Activated T-helper 1 cell treated with anti-CD3 and anti-CD28 coated beads, Interleukin-12 subunit alpha, Interleukin-12 subunit beta, Interleukin-2, Interleukin-4 antibody, amounts not matched to agents 30 ng/mL and 10 ng/mL and 1 ng/mL, durations not matched to agents 14 hours and 24 hours and 36 hours (primary cell): ENCODE measurements around the gene SHANK1. TPM values are rescaled to one million over a fixed set of nuclear protein-coding genes. Genes with fewer than 3 reads are reported as not detected.
A peak's percentile ranks its signal among the peaks of the same experiment; 100 is the strongest.
"Not testable (repeated sequence)": the region's sequence is repeated elsewhere in the genome, so short reads cannot be mapped to it uniquely, and the experiment has no call there.

Experiments used
- DNase-seq: peaks from one replicate; pipeline ENCODE4 v3.0.0; 2021; ENCODE audit warnings: low spot score
- H3K27ac Mint-ChIP-seq: one replicate; pipeline ENCODE4 v1.8.0; 2021; ENCODE audit warnings: mild to moderate bottlenecking, mixed read lengths
- H3K27me3 Mint-ChIP-seq: one replicate; pipeline ENCODE4 v1.8.0; 2022; ENCODE audit warnings: mild to moderate bottlenecking, moderate library complexity, mixed read lengths; ENCODE audit not compliant: insufficient read depth
- H3K36me3 Mint-ChIP-seq: one replicate; pipeline ENCODE4 v1.8.0; 2021; ENCODE audit warnings: low read depth, mixed read lengths
- H3K4me1 Mint-ChIP-seq: one replicate; pipeline ENCODE4 v1.8.0; 2021; ENCODE audit warnings: low read depth, mixed read lengths
- H3K4me3 Mint-ChIP-seq: one replicate; pipeline ENCODE4 v1.8.0; 2021; ENCODE audit warnings: mild to moderate bottlenecking, moderate library complexity, mixed read lengths
- H3K9me3 Mint-ChIP-seq: one replicate; pipeline ENCODE4 v1.8.0; 2021; ENCODE audit warnings: mixed read lengths
- intact Hi-C: fragments of 100-400 bp; cut with micrococcal nuclease; formaldehyde crosslinking; loops from one replicate; pipeline ENCODE4 v1.15.1; 2024
- total RNA-seq: library from RNA; stranded (reverse); gene quantifications from 2 replicates; pipeline ENCODE4 v1.2.3, GENCODE V29; 2022

Gene SHANK1
- total RNA-seq, 1 donor from 2014 or later: not detected

- DNase-seq, H3K4me3 Mint-ChIP-seq, H3K4me1 Mint-ChIP-seq, H3K27ac Mint-ChIP-seq, H3K36me3 Mint-ChIP-seq, H3K27me3 Mint-ChIP-seq, H3K9me3 Mint-ChIP-seq, intact Hi-C loops: not testable (repeated sequence)
Observed at GRCh38 chr19:50747141-50747540, 27.5 kb upstream of the SHANK1 start.

GRCh38 chr19:50745221-50745620, 25.6 kb upstream of the SHANK1 start:
- Mint-ChIP-seq H3K27me3 (peaks cover 4% of the 10 kb centered on the region), H3K36me3 (no peaks in the 10 kb centered on the region), H3K27ac (no peak overlapping the region), H3K4me3 (no peak overlapping the region), H3K4me1 (no peaks in the 10 kb centered on the region), H3K9me3 (no peaks in the 10 kb centered on the region)
- intact Hi-C loops: no loop called here
- no peak for DNase-seq

GRCh38 chr19:50743537-50743936, 23.9 kb upstream of the SHANK1 start:
- H3K27me3 Mint-ChIP-seq: peaks cover 8% of the 10 kb centered on the region
- H3K36me3 Mint-ChIP-seq: no peaks in the 10 kb centered on the region
- H3K4me1 Mint-ChIP-seq: no peaks in the 10 kb centered on the region
- no peak for DNase-seq
- intact Hi-C loops: no loop called here
- no peaks in the 10 kb centered on the region for H3K9me3 Mint-ChIP-seq
- no peak overlapping the region for H3K27ac Mint-ChIP-seq
- no peak overlapping the region for H3K4me3 Mint-ChIP-seq

GRCh38 chr19:50741179-50741933, 21.8 kb upstream of the SHANK1 start:
- Mint-ChIP-seq H3K27me3 (peaks cover 10% of the 10 kb centered on the region), H3K27ac (no peak overlapping the region), H3K4me1 (no peaks in the 10 kb centered on the region), H3K36me3 (no peaks in the 10 kb centered on the region), H3K4me3 (no peak overlapping the region), H3K9me3 (no peaks in the 10 kb centered on the region)
- DNase-seq: no peak
- intact Hi-C loops: no loop called here

GRCh38 chr19:50739914-50740426, 20.4 kb upstream of the SHANK1 start:
- H3K36me3 Mint-ChIP-seq: no peaks in the 10 kb centered on the region
- peaks cover 10% of the 10 kb centered on the region for H3K27me3 Mint-ChIP-seq
- no peak for DNase-seq
- intact Hi-C loops: no loop called here
- H3K27ac Mint-ChIP-seq: no peak overlapping the region
- no peaks in the 10 kb centered on the region for H3K4me1 Mint-ChIP-seq
- H3K9me3 Mint-ChIP-seq: no peaks in the 10 kb centered on the region
- H3K4me3 Mint-ChIP-seq: no peak overlapping the region

- H3K4me1 Mint-ChIP-seq: no peaks in the 10 kb centered on the region
- intact Hi-C loops: no loop called here
- no peak overlapping the region for H3K4me3 Mint-ChIP-seq
- DNase-seq: no peak
- H3K9me3 Mint-ChIP-seq: no peaks in the 10 kb centered on the region
- H3K36me3 Mint-ChIP-seq: no peaks in the 10 kb centered on the region
- H3K27me3 Mint-ChIP-seq: peaks cover 10% of the 10 kb centered on the region
- no peak overlapping the region for H3K27ac Mint-ChIP-seq
Observed at GRCh38 chr19:50739132-50739913, 19.7 kb upstream of the SHANK1 start.

GRCh38 chr19:50736338-50736737, 16.7 kb upstream of the SHANK1 start:
- H3K4me3 Mint-ChIP-seq: no peak overlapping the region
- intact Hi-C loops: no loop called here
- no peak overlapping the region for H3K27ac Mint-ChIP-seq
- no peaks in the 10 kb centered on the region for H3K36me3 Mint-ChIP-seq
- no peaks in the 10 kb centered on the region for H3K4me1 Mint-ChIP-seq
- DNase-seq: no peak
- no peaks in the 10 kb centered on the region for H3K9me3 Mint-ChIP-seq
- H3K27me3 Mint-ChIP-seq: peaks cover 11% of the 10 kb centered on the region

GRCh38 chr19:50735869-50736268, 16.3 kb upstream of the SHANK1 start:
- Mint-ChIP-seq H3K27ac (no peak overlapping the region), H3K4me3 (no peak overlapping the region), H3K36me3 (no peaks in the 10 kb centered on the region), H3K4me1 (no peaks in the 10 kb centered on the region), H3K27me3 (peaks cover 9% of the 10 kb centered on the region), H3K9me3 (no peaks in the 10 kb centered on the region)
- intact Hi-C loops: no loop called here
- no peak for DNase-seq

- no peaks in the 10 kb centered on the region for H3K36me3 Mint-ChIP-seq
- H3K4me3 Mint-ChIP-seq: no peak overlapping the region
- no peak for DNase-seq
- H3K27me3 Mint-ChIP-seq: peaks cover 4% of the 10 kb centered on the region
- no peak overlapping the region for H3K27ac Mint-ChIP-seq
- intact Hi-C loops: loop anchor here (5.0 kb wide), 1 partner anchor 377 kb away; the partner anchor contains the start of gene CTU1
- no peaks in the 10 kb centered on the region for H3K9me3 Mint-ChIP-seq
- H3K4me1 Mint-ChIP-seq: no peaks in the 10 kb centered on the region
Observed at GRCh38 chr19:50729894-50730293, 10.3 kb upstream of the SHANK1 start.

- peak overlapping the region; percentile 78 for H3K27ac Mint-ChIP-seq
- H3K4me3 Mint-ChIP-seq: peak overlapping the region; percentile 54
- no peaks in the 10 kb centered on the region for H3K9me3 Mint-ChIP-seq
- H3K36me3 Mint-ChIP-seq: no peaks in the 10 kb centered on the region
- DNase-seq: peak; percentile 73
- H3K4me1 Mint-ChIP-seq: no peaks in the 10 kb centered on the region
- intact Hi-C loops: loop anchor here (5.0 kb wide), 1 partner anchor 379 kb away; the partner anchor contains the start of gene CTU1
- H3K27me3 Mint-ChIP-seq: peaks cover 15% of the 10 kb centered on the region
Observed at GRCh38 chr19:50728084-50728737, 8.6 kb upstream of the SHANK1 start.

GRCh38 chr19:50725911-50726230, 6.3 kb upstream of the SHANK1 start:
- DNase-seq: no peak
- Mint-ChIP-seq H3K27ac (no peak overlapping the region), H3K9me3 (no peaks in the 10 kb centered on the region), H3K36me3 (no peaks in the 10 kb centered on the region), H3K4me1 (no peaks in the 10 kb centered on the region), H3K27me3 (peaks cover 29% of the 10 kb centered on the region), H3K4me3 (peak overlapping the region; percentile 85)
- intact Hi-C loops: loop anchor here (1.0 to 5.0 kb wide), 5 partner anchors 79 to 397 kb away; partner anchors contain the start of genes CTU1, JOSD2, KCNC3 and POLD1

- H3K4me3 Mint-ChIP-seq: peak overlapping the region; percentile 85
- H3K36me3 Mint-ChIP-seq: no peaks in the 10 kb centered on the region
- DNase-seq: no peak
- intact Hi-C loops: loop anchor here (1.0 to 5.0 kb wide), 5 partner anchors 80 to 396 kb away; partner anchors contain the start of genes CTU1, JOSD2, KCNC3 and POLD1
- no peaks in the 10 kb centered on the region for H3K4me1 Mint-ChIP-seq
- peaks cover 33% of the 10 kb centered on the region for H3K27me3 Mint-ChIP-seq
- peak overlapping the region; percentile 78 for H3K27ac Mint-ChIP-seq
- no peaks in the 10 kb centered on the region for H3K9me3 Mint-ChIP-seq
Observed at GRCh38 chr19:50725218-50725910, 5.8 kb upstream of the SHANK1 start.
